Peyer's patch (tissue), 4 donors: ENCODE data around the gene UBL4B.

Experiments used
- POLR2A ChIP-seq, 2 donors: fragments of 450-650 bp; IDR thresholded peaks; one replicate each; pipeline ENCODE4 v1.5.1; 2017; ENCODE audit warnings: antibody characterized with exemption in 2 of 2, mild to moderate bottlenecking in 2 of 2, moderate library complexity in 2 of 2
- TF ChIP-seq, protein P1 (sequence below), 6 experiments: fragments of 450-650 bp in 4 of 6; fragments of 200-600 bp in 2 of 6; sonication (generic) in 1 of 6; IDR thresholded peaks; one replicate each; pipeline ENCODE4 v1.5.1; 2017 to 2019; ENCODE audit warnings: antibody characterized with exemption in 6 of 6, mild to moderate bottlenecking in 3 of 6, moderate library complexity in 1 of 6

DNA sequence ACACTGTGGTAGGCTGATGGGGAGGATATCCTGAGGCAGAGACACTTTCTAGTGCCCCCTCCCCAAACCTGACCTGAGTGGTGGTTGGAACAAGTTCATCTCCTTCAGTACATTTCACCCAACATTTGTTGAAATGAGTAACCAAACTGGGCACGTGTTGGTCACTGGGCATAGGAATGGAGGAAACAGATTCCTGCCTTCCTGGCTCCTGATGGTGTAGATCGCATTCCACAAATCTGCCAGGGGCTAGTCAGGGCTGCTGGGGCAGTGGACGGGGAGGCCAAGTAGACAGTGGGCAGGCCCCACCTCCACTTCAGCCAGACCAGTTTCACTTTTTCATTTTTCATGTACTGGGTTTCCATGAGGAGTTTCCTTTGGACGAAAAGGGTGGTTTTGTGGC is 25.3 kb upstream of the UBL4B start:
- no peak for TF ChIP-seq POLR2A (IDR thresholded peaks at IDR 0.05)
- TF ChIP-seq, protein P1, sequence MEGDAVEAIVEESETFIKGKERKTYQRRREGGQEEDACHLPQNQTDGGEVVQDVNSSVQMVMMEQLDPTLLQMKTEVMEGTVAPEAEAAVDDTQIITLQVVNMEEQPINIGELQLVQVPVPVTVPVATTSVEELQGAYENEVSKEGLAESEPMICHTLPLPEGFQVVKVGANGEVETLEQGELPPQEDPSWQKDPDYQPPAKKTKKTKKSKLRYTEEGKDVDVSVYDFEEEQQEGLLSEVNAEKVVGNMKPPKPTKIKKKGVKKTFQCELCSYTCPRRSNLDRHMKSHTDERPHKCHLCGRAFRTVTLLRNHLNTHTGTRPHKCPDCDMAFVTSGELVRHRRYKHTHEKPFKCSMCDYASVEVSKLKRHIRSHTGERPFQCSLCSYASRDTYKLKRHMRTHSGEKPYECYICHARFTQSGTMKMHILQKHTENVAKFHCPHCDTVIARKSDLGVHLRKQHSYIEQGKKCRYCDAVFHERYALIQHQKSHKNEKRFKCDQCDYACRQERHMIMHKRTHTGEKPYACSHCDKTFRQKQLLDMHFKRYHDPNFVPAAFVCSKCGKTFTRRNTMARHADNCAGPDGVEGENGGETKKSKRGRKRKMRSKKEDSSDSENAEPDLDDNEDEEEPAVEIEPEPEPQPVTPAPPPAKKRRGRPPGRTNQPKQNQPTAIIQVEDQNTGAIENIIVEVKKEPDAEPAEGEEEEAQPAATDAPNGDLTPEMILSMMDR (IDR thresholded peaks at IDR 0.05) = no peak
